GM10266 (cell line): ENCODE results near the gene PTPRT.

Experiments used
- DNase-seq: peaks from one replicate; pipeline ENCODE4 v3.0.0; 2012; ENCODE audit errors: extremely low spot score
- CTCF ChIP-seq: IDR thresholded peaks from 2 replicates; pipeline ENCODE4 v1.5.1; 2012; ENCODE audit warnings: mild to moderate bottlenecking, low read depth; ENCODE audit not compliant: control insufficient read depth, insufficient read depth; ENCODE audit errors: missing control alignments

PTPRT gene

DNA sequence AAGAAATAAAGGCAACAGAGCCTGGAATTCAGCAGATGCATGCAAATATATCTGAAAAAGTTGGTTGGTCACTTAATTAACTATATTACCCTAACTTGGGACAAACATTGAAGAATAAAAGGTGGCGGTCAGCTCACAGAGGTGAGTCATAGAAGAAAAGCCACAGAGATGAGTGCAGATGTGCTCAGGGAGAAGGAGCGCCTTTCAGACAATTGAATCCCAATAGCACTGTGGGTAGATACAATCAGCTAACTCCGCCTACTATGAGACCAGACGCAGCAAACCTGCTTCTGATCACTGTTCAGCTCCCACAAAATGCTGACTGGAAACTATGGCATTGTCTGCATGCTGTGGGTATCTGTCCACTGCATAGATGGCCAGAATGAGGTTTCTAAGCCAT lies 447.8 kb downstream of the PTPRT start:
- no peak for DNase-seq
- TF ChIP-seq CTCF: no peak

DNA sequence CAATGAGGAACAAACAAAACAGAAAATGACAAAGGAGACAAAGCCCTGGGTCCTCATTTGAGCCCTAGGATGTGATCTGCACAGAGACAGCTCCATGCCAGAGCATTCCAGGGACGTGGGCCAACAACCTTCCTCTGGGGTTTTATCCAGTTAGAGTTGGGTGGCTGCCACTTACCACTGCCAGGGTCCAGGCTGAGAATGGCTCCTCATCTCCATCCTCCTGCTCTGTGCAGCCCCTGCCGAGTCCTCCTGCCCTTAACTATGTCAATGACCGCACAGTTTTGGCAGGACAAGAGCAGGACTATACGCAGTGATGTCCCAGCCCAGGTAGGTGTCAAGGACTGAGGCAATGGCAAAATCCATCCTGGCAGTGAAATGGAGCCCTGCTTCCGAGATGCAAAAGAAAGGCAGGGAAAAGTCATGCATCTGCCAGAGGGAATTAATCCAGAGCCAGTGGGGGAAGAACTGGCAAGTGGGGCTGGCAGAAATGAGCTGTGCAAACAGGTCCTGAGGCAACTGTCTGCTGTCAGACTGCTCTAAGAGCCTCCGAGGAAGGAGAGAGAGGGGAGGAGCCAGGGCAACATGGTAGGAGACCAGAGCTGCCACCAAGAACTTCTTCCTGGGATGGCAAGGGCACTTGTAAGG lies 449.4 kb downstream of the PTPRT start:
- DNase-seq: no peak
- TF ChIP-seq CTCF: no peak

DNA sequence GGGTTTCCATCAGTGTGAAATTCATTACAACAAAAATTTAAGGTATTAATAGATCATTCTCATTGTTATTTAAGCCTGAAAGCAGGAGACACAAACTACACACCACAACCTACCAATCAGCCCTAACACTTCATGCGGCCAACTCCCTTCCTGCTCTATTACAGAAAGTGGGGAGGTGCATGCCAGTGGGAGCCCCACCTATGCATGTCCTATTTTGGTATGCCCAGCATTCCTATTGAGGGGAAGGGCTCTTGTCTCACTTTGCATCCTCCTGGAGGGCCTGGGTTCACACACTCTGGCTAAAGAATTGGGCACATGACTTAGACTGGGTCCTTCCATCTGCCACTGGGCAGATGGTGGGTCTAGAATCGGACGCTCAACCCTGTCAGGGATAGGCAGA lies 450.0 kb downstream of the PTPRT start:
- TF ChIP-seq CTCF: no peak

GRCh38 chr20:42735539-42735938 lies 454.2 kb downstream of the PTPRT start:
- no peak for TF ChIP-seq CTCF
- DNase-seq: no peak

More for the DNA sequence above, 450.0 kb downstream of the PTPRT start:
- DNase-seq: no peak

- no peak for TF ChIP-seq CTCF
- DNase-seq: no peak
These were observed 454.9 kb downstream of the PTPRT start for GRCh38 chr20:42734660-42735368.

DNA sequence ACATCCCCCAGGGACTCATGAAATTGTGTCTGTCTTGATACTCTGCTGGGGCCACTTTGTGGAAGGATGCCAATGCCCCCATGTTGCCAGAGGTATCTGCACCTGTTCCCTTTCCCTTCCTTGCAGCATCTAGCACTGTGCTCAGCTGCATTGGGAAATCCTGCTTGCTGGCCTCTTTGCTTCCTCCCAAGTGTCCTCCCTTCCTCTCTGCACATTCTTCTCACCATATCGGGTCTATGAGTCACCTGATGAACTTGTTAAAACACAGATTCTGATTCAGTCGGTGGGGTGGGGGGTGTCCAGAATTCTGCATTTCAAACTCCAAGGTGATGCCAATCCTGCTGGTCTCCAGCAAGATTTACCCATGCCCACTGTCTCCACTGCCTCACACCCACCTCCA lies 467.8 kb downstream of the PTPRT start:
- no peak for DNase-seq
- TF ChIP-seq CTCF: no peak

- no peak for TF ChIP-seq CTCF
- DNase-seq: no peak
These were observed 475.2 kb downstream of the PTPRT start for GRCh38 chr20:42714298-42715141.
